Measurements from ENCODE around the gene LRRIQ1. TPM values are rescaled to one million over a fixed set of nuclear protein-coding genes. Genes with fewer than 3 reads are reported as not detected.
A peak's percentile ranks its signal among the peaks of the same experiment; 100 is the strongest.
"Not testable (repeated sequence)": the region's sequence is repeated elsewhere in the genome, so short reads cannot be mapped to it uniquely, and the experiment has no call there.

LRRIQ1 gene
- total and polyA plus RNA-seq, 2 of the 8 experiments (the other 6 are each of a cell fraction or from before 2014, with no cell fraction given) = 0.24 to 0.76 TPM

DNA sequence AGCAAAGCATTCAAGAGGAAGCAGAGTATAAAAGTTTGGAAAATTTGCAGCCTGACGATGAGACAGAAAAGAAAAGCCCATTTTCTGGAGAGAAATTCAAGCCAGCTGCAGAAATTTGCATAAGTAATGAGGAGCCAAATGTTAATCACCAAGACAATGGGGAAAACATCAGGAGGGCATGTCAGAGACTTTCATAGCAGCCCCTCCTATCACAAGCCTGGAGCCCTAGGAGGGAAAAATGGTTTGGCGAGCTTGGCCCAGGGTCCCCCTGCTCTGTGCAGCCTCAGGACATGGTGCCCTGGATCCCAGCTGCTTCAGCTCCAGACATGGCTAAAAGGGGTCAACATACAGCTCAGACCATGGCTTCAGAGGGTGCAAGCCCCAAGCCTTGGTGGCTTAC, 31.1 kb upstream of the LRRIQ1 start:
- peak overlapping the region; percentile 36 to 48; a peak in 2 of 4 replicates for H3K4me2 ChIP-seq (ENCODE audit: insufficient read depth in 1 of 2, low read depth in 2 of 2, low read length in 2 of 2)

More for the DNA sequence above, 31.1 kb upstream of the LRRIQ1 start:
- not testable (repeated sequence) for H3K23me2 ChIP-seq (ENCODE audit: low read depth, low read length); H3K14ac ChIP-seq (ENCODE audit: insufficient read length); H3K9ac ChIP-seq (replicated peaks in 1 of 4; ENCODE audit: extremely low read depth in 1 of 4, low read depth in 3 of 4, low read length in 3 of 4); H2AFZ ChIP-seq (ENCODE audit: low read length); FAIRE-seq; H3K23ac ChIP-seq (ENCODE audit: insufficient read length); H3K9me3 ChIP-seq (ENCODE audit: insufficient read depth in 2 of 2, low read depth in 1 of 2, low read length in 1 of 2); H4K8ac ChIP-seq (ENCODE audit: extremely low read depth, insufficient read depth, low read length); H2AK5ac ChIP-seq (ENCODE audit: low read depth, low read length); H4K5ac ChIP-seq (ENCODE audit: insufficient read length, low read depth, low read length); DNase-seq (ENCODE audit: low read depth in 1 of 2, low spot score in 2 of 2); H3K27me3 ChIP-seq (replicated peaks in 1 of 4; ENCODE audit: control insufficient read depth in 3 of 4, extremely low read depth in 1 of 4, insufficient read depth in 3 of 4, low read length in 3 of 4); H4K20me1 ChIP-seq (replicated peaks in 1 of 2; ENCODE audit: control insufficient read depth in 1 of 2, insufficient read depth in 2 of 2, low read length in 2 of 2); H2BK15ac ChIP-seq (ENCODE audit: low read length); H3K56ac ChIP-seq (replicated peaks; ENCODE audit: insufficient read length, low read depth, low read length); H3K36me3 ChIP-seq (ENCODE audit: control insufficient read depth in 2 of 4, insufficient read depth in 4 of 4, low read length in 3 of 4); H3K4me1 ChIP-seq (replicated peaks in 1 of 4; ENCODE audit: control insufficient read depth in 3 of 4, insufficient read depth in 4 of 4, low read length in 3 of 4); H3K4ac ChIP-seq (replicated peaks; ENCODE audit: insufficient read length, low read depth, low read length); H4K91ac ChIP-seq (replicated peaks; ENCODE audit: insufficient read length, low read length); H3K79me2 ChIP-seq (ENCODE audit: control insufficient read depth in 1 of 2, insufficient read depth in 2 of 2, low read length in 2 of 2); H3K79me1 ChIP-seq (ENCODE audit: low read depth, low read length)
- H2BK5ac ChIP-seq (ENCODE audit: low read depth, low read length) = peak overlapping the region; percentile 64; the same call in 1 of the 2 replicates
- ChIA-PET CTCF (ENCODE audit: partially characterized antibody) (interaction anchor here (1.4 to 1.5 kb wide), 2 partner anchors 9 to 23 kb away, joined by 3 to 4 read pairs; no protein-coding TSS in a partner anchor), POLR2A (ENCODE audit: partially characterized antibody) (interaction anchor here (0.9 to 1.2 kb wide), 3 partner anchors 9 to 94 kb away, joined by 3 to 4 read pairs (median 3); partner anchors contain the start of gene SLC6A15)
- H3K4me3 ChIP-seq (ENCODE audit: extremely low read depth in 1 of 4, insufficient read depth in 2 of 4, low read depth in 3 of 4, low read length in 4 of 4) = peak overlapping the region in 1 of 4 experiments; percentile 39; a peak in 1 of 8 replicates
- H2BK12ac ChIP-seq (ENCODE audit: low read depth, low read length) = peak overlapping the region; percentile 70; the same call in 1 of the 2 replicates
- TF ChIP-seq, protein P1, sequence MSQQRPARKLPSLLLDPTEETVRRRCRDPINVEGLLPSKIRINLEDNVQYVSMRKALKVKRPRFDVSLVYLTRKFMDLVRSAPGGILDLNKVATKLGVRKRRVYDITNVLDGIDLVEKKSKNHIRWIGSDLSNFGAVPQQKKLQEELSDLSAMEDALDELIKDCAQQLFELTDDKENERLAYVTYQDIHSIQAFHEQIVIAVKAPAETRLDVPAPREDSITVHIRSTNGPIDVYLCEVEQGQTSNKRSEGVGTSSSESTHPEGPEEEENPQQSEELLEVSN (IDR thresholded peaks at IDR 0.05) = peak; percentile 86
- TF ChIP-seq, protein P2, sequence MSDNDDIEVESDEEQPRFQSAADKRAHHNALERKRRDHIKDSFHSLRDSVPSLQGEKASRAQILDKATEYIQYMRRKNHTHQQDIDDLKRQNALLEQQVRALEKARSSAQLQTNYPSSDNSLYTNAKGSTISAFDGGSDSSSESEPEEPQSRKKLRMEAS (IDR thresholded peaks at IDR 0.05) = peak; percentile 66
- H2BK120ac ChIP-seq (replicated peaks; ENCODE audit: low read depth, low read length) = peak overlapping the region; percentile 95
- peak overlapping the region; percentile 32; the same call in 1 of the 2 replicates for H3K27ac ChIP-seq (ENCODE audit: low read depth, low read length)
- peak overlapping the region; percentile 76; the same call in 1 of the 2 replicates for H3K18ac ChIP-seq (ENCODE audit: extremely low read depth, low read length)
- peak overlapping the region; percentile 95; the same call in 1 of the 2 replicates for H2BK20ac ChIP-seq (ENCODE audit: low read length)
- WGBS, 2 experiments (ENCODE audit: extremely low coverage in 1 of 2, insufficient coverage in 1 of 2, insufficient read length in 1 of 2, insufficient replicate concordance in 2 of 2, low coverage in 1 of 2, low lambda C conversion rate in 2 of 2, missing lambda C conversion rate in 1 of 2) = 30% methylated on average over 2 of the region's 2 CpGs; no CpG with 5 or more reads in 1 of the 2 experiments

Data from H1 (cell line).